HepG2 (cell line): ENCODE measurements around the gene SNX21. TPM values are rescaled to one million over a fixed set of nuclear protein-coding genes. Genes with fewer than 3 reads are reported as not detected.

Experiments
- ARID2 ChIP-seq: sonication (generic); formaldehyde crosslinking; IDR thresholded peaks from 2 replicates; pipeline ENCODE4 v1.8.1; 2022; ENCODE audit warnings: mild to moderate bottlenecking, missing genetic modification reagents, borderline replicate concordance
- CBX2 ChIP-seq, 2 experiments: fragments of 200-600 bp in 1 of 2; sonication (generic); formaldehyde crosslinking in 1 of 2; IDR thresholded peaks; 2 replicates each; pipeline versions ENCODE4 v1.7.0 to v1.8.1; 2018 to 2022; ENCODE audit warnings: low read depth in 2 of 2, low read length in 1 of 2, mild to moderate bottlenecking in 1 of 2, missing genetic modification reagents in 1 of 2
- IRF1 ChIP-seq: sonication (generic); formaldehyde crosslinking; IDR thresholded peaks from 2 replicates; pipeline ENCODE4 v1.4.0; 2020; ENCODE audit warnings: low read depth, mild to moderate bottlenecking, missing genetic modification reagents
- MBNL3 ChIP-seq: fragments of 250-450 bp; sonication (Bioruptor Pico); conservative IDR thresholded peaks from 2 replicates; pipeline ENCODE4 v1.8.0; 2022; ENCODE audit warnings: mild to moderate bottlenecking, inconsistent platforms
- MXD3 ChIP-seq: IDR thresholded peaks from 2 replicates; pipeline ENCODE4 v1.6.1; 2016; ENCODE audit warnings: mild to moderate bottlenecking, missing biosample characterization, missing genetic modification reagents
- NR2C2 ChIP-seq: sonication (generic); formaldehyde crosslinking; IDR thresholded peaks from 2 replicates; pipeline ENCODE4 v1.4.0; 2020; ENCODE audit warnings: missing genetic modification reagents, mild to moderate bottlenecking, moderate library complexity, borderline replicate concordance
- PATZ1 ChIP-seq: sonication (generic); formaldehyde crosslinking; IDR thresholded peaks from 2 replicates; pipeline ENCODE4 v1.4.0; 2020; ENCODE audit warnings: missing genetic modification reagents
- SMARCC2 ChIP-seq: fragments of 450-650 bp; IDR thresholded peaks from 2 replicates; pipeline ENCODE4 v1.6.1; 2017; ENCODE audit warnings: antibody characterized with exemption, mild to moderate bottlenecking
- TEAD2 ChIP-seq: sonication (generic); formaldehyde crosslinking; IDR thresholded peaks from 2 replicates; pipeline ENCODE4 v1.9.0; 2021; ENCODE audit warnings: missing genetic modification reagents
- XBP1 ChIP-seq: sonication (generic); formaldehyde crosslinking; IDR thresholded peaks from 2 replicates; pipeline ENCODE4 v1.5.0; 2020; ENCODE audit warnings: missing genetic modification reagents
- ZBTB40 ChIP-seq, 2 experiments: fragments of 450-650 bp in 1 of 2; sonication (generic) in 1 of 2; formaldehyde crosslinking in 1 of 2; IDR thresholded peaks; 2 replicates each; pipeline versions ENCODE4 v1.6.1 to v1.8.0; 2016 to 2022; ENCODE audit warnings: antibody characterized with exemption in 1 of 2, mild to moderate bottlenecking in 1 of 2, missing genetic modification reagents in 1 of 2
- ZFP41 ChIP-seq: sonication (generic); formaldehyde crosslinking; IDR thresholded peaks from 2 replicates; pipeline ENCODE4 v1.4.0; 2020; ENCODE audit warnings: mild to moderate bottlenecking, missing genetic modification reagents, borderline replicate concordance
- ZNF678 ChIP-seq: sonication (generic); formaldehyde crosslinking; IDR thresholded peaks from 2 replicates; pipeline ENCODE4 v1.4.0; 2020; ENCODE audit warnings: mild to moderate bottlenecking, missing genetic modification reagents
- ZNF713 ChIP-seq: sonication (generic); formaldehyde crosslinking; IDR thresholded peaks from 2 replicates; pipeline ENCODE4 v1.4.0; 2020; ENCODE audit warnings: mild to moderate bottlenecking, missing genetic modification reagents
- ZNF792 ChIP-seq: IDR thresholded peaks from 2 replicates; pipeline ENCODE4 v1.6.1; 2016
- ZSCAN9 ChIP-seq: IDR thresholded peaks from 2 replicates; pipeline ENCODE4 v1.6.1; 2016; ENCODE audit warnings: borderline replicate concordance
- polyA plus RNA-seq, 8 experiments: library from polyadenylated mRNA; depleted of rRNA in 3 of 8; stranded (reverse) in 7 of 8; unstranded in 1 of 8; fragments of >200 nt; fragmentation: Illumina TruSeq in 4 of 8; extraction: Trizol in 4 of 8; gene quantifications; 2 replicates each; pipeline versions ENCODE4 v1.2.1 to v1.2.3, GENCODE V29; 2011 to 2016; ENCODE audit warnings: low read depth in 4 of 8, missing spikeins in 1 of 8, mixed read lengths in 1 of 8; ENCODE audit not compliant: insufficient read depth in 1 of 8
- total RNA-seq, 5 experiments: library from RNA; depleted of rRNA; stranded (reverse); fragments of >200 nt; fragmentation: Illumina TruSeq; extraction: Trizol; gene quantifications; 2 replicates each; pipeline ENCODE4 v1.2.3, GENCODE V29; 2016; ENCODE audit warnings: low read depth in 1 of 5

SNX21 gene
- total and polyA plus RNA-seq, 2 of the 13 experiments (the other 11 are each of a cell fraction or from before 2014, with no cell fraction given), result 7.7 to 12.8 TPM

GRCh38 chr20:45823949-45824835 lies 9.4 kb upstream of the SNX21 start (continued):
- no peak for TF ChIP-seq MBNL3 (CRISPR knock-in tag)
- peak; percentile 70 for TF ChIP-seq PATZ1 (CRISPR knock-in tag)
- no peak for TF ChIP-seq ARID2 (CRISPR knock-in tag)
- TF ChIP-seq ZNF713 (CRISPR knock-in tag), result no peak
- TF ChIP-seq MXD3, result peak; percentile 27; the same call in 1 of the 2 replicates
- no peak for TF ChIP-seq ZNF678 (CRISPR knock-in tag)
- peak; percentile 59; the same call in 1 of the 2 replicates for TF ChIP-seq NR2C2 (CRISPR knock-in tag)
- 0 out of 2 replicates have a peak, but pooled peaks have one; percentile 52 for TF ChIP-seq ZNF792 (CRISPR knock-in tag)
- no peak for TF ChIP-seq IRF1
- no peak for TF ChIP-seq ZBTB40 (IDR thresholded peaks at IDR 0.05)
- no peak for TF ChIP-seq ZBTB40 (CRISPR knock-in tag; IDR thresholded peaks at IDR 0.05)
- TF ChIP-seq CBX2 (IDR thresholded peaks at IDR 0.05; ENCODE audit: low read depth, low read length), result no peak
- TF ChIP-seq CBX2 (CRISPR knock-in tag; IDR thresholded peaks at IDR 0.05; ENCODE audit: low read depth), result no peak
- no peak for TF ChIP-seq SMARCC2
- no peak for TF ChIP-seq TEAD2 (CRISPR knock-in tag)
- no peak for TF ChIP-seq ZSCAN9 (CRISPR knock-in tag)
- TF ChIP-seq ZFP41 (CRISPR knock-in tag), result no peak
- TF ChIP-seq XBP1, result no peak
